Endodermal cell (in vitro differentiated cells): Measurements from ENCODE around the gene DCBLD2. TPM values are rescaled to one million over a fixed set of nuclear protein-coding genes. Genes with fewer than 3 reads are reported as not detected.

Experiments
- DNase-seq: peaks from one replicate; pipeline ENCODE4 v3.0.0-alpha.2; 2017
- H3K27ac ChIP-seq: 2 replicates; pipeline ENCODE4 v1.5.1; 2013; ENCODE audit warnings: mild to moderate bottlenecking, low read depth, low read length, moderate library complexity
- H3K27me3 ChIP-seq: 2 replicates; pipeline ENCODE4 v1.6.1; 2013; ENCODE audit warnings: mild to moderate bottlenecking, low read length, moderate library complexity; ENCODE audit not compliant: insufficient read depth, control insufficient read depth, poor library complexity, severe bottlenecking
- H3K36me3 ChIP-seq: 2 replicates; pipeline ENCODE4 v1.7.0; 2013; ENCODE audit warnings: mild to moderate bottlenecking, low read length, moderate library complexity; ENCODE audit not compliant: control insufficient read depth, insufficient read depth
- H3K4me1 ChIP-seq: one replicate; pipeline ENCODE4 v1.7.0; 2013; ENCODE audit warnings: low read length; ENCODE audit not compliant: control insufficient read depth, insufficient read depth
- H3K4me3 ChIP-seq: 2 replicates; pipeline ENCODE4 v1.5.1; 2013; ENCODE audit warnings: mild to moderate bottlenecking, low read length, moderate library complexity
- H3K9ac ChIP-seq: 2 replicates; pipeline ENCODE4 v1.6.1; 2013; ENCODE audit warnings: mild to moderate bottlenecking, low read length, moderate library complexity; ENCODE audit not compliant: poor library complexity, severe bottlenecking; ENCODE audit errors: extremely low read depth
- H3K9me3 ChIP-seq: 2 replicates; pipeline ENCODE4 v1.6.1; 2013; ENCODE audit warnings: mild to moderate bottlenecking, low read length, moderate library complexity; ENCODE audit not compliant: control insufficient read depth
- H3K27ac Mint-ChIP-seq: 2 replicates; pipeline ENCODE4 v1.8.0; 2020; ENCODE audit warnings: mixed read lengths
- H3K27me3 Mint-ChIP-seq: 2 replicates; pipeline ENCODE4 v1.8.0; 2021; ENCODE audit warnings: mild to moderate bottlenecking, mixed read lengths; ENCODE audit not compliant: insufficient read depth
- H3K36me3 Mint-ChIP-seq: 2 replicates; pipeline ENCODE4 v1.8.0; 2020; ENCODE audit warnings: low read depth, mixed read lengths
- H3K4me1 Mint-ChIP-seq: 2 replicates; pipeline ENCODE4 v1.8.0; 2020; ENCODE audit warnings: mixed read lengths
- H3K4me3 Mint-ChIP-seq: 2 replicates; pipeline ENCODE4 v1.8.0; 2020; ENCODE audit warnings: mild to moderate bottlenecking, moderate library complexity, mixed read lengths
- H3K9me3 Mint-ChIP-seq: 2 replicates; pipeline ENCODE4 v1.8.0; 2020; ENCODE audit warnings: mild to moderate bottlenecking, mixed read lengths
- CTCF ChIP-seq: fragments of 200-600 bp; sonication (generic); conservative IDR thresholded peaks from 2 replicates; pipeline ENCODE4 v1.5.0; 2021; ENCODE audit warnings: antibody characterized with exemption, mild to moderate bottlenecking
- WGBS, 2 experiments: methylation state at CpG; one replicate each; pipeline versions ENCODE4 v1.1.5 to v1.1.7; 2013; ENCODE audit warnings: missing lambda C conversion rate in 2 of 2, mixed read lengths in 1 of 2; ENCODE audit not compliant: insufficient coverage in 1 of 2, insufficient read length in 1 of 2; 5-methylcytosine and 5-hydroxymethylcytosine counted together
- total RNA-seq, 2 donors: library from RNA; stranded (reverse); fragmentation: NEBNext Ultra II Directional in 1 of 2; extraction: Animal tissue kit (Norgen Biotek cat#: 25700) in 1 of 2; gene quantifications; 2 replicates in 1 of 2; 3 replicates in 1 of 2; pipeline ENCODE4 v1.2.1, GENCODE V29; 2021

The DCBLD2 gene
- total RNA-seq, 2 donors from 2014 or later: 70.7 to 80.9 TPM

- no peak for TF ChIP-seq CTCF
- H3K4me1 Mint-ChIP-seq: peaks cover 15% of the 10 kb centered on the region
- Histone ChIP-seq H3K4me3 (no peak overlapping the region), H3K9me3 (no peaks in the 10 kb centered on the region), H3K9ac (no peak overlapping the region), H3K27ac (no peak overlapping the region), H3K4me1 (no peaks in the 10 kb centered on the region), H3K27me3 (peaks cover 83% of the 10 kb centered on the region), H3K36me3 (no peaks in the 10 kb centered on the region)
- H3K4me3 Mint-ChIP-seq: no peak overlapping the region
- no peaks in the 10 kb centered on the region for H3K9me3 Mint-ChIP-seq
- H3K36me3 Mint-ChIP-seq: no peaks in the 10 kb centered on the region
- H3K27me3 Mint-ChIP-seq: peaks cover 77% of the 10 kb centered on the region
- no peak for DNase-seq
- H3K27ac Mint-ChIP-seq: no peak overlapping the region
Observed at GRCh38 chr3:98766924-98767323, 134.6 kb downstream of the DCBLD2 start.

- TF ChIP-seq CTCF: no peak
- Mint-ChIP-seq H3K27me3 (peaks cover 84% of the 10 kb centered on the region), H3K27ac (no peak overlapping the region), H3K36me3 (no peaks in the 10 kb centered on the region), H3K9me3 (no peaks in the 10 kb centered on the region), H3K4me1 (peaks cover 15% of the 10 kb centered on the region), H3K4me3 (no peak overlapping the region)
- Histone ChIP-seq H3K27me3 (peaks cover 92% of the 10 kb centered on the region), H3K4me1 (no peaks in the 10 kb centered on the region), H3K9me3 (no peaks in the 10 kb centered on the region), H3K4me3 (no peak overlapping the region), H3K36me3 (no peaks in the 10 kb centered on the region), H3K9ac (no peak overlapping the region), H3K27ac (no peak overlapping the region)
- WGBS, 2 experiments: 89 to 91% methylated on average over 4 of the region's 4 CpGs
- DNase-seq: no peak
Observed at GRCh38 chr3:98765721-98766120, 135.8 kb downstream of the DCBLD2 start.

- H3K9me3 Mint-ChIP-seq: no peaks in the 10 kb centered on the region
- no peak for DNase-seq
- no peak overlapping the region for H3K4me3 Mint-ChIP-seq
- no peak overlapping the region for H3K27ac Mint-ChIP-seq
- peaks cover 18% of the 10 kb centered on the region for H3K4me1 Mint-ChIP-seq
- Histone ChIP-seq H3K27ac (no peak overlapping the region), H3K4me1 (no peaks in the 10 kb centered on the region), H3K9ac (no peak overlapping the region), H3K4me3 (no peak overlapping the region), H3K9me3 (no peaks in the 10 kb centered on the region), H3K36me3 (no peaks in the 10 kb centered on the region), H3K27me3 (peaks cover 92% of the 10 kb centered on the region)
- 69 to 71% methylated on average over 4 of the region's 4 CpGs for WGBS, 2 experiments
- no peaks in the 10 kb centered on the region for H3K36me3 Mint-ChIP-seq
- TF ChIP-seq CTCF: no peak
- H3K27me3 Mint-ChIP-seq: peaks cover 87% of the 10 kb centered on the region
Observed at GRCh38 chr3:98764472-98764884, 137.0 kb downstream of the DCBLD2 start.
